Right forelimb (tissue), 1 donor: Measurements from ENCODE around the gene NOC3L.
"Not testable (repeated sequence)": the region's sequence is repeated elsewhere in the genome, so short reads cannot be mapped to it uniquely, and the experiment has no call there.

Source experiments
- DNase-seq: peaks from one replicate; pipeline ENCODE4 v3.0.0-alpha.2; 2018

The NOC3L gene

DNA sequence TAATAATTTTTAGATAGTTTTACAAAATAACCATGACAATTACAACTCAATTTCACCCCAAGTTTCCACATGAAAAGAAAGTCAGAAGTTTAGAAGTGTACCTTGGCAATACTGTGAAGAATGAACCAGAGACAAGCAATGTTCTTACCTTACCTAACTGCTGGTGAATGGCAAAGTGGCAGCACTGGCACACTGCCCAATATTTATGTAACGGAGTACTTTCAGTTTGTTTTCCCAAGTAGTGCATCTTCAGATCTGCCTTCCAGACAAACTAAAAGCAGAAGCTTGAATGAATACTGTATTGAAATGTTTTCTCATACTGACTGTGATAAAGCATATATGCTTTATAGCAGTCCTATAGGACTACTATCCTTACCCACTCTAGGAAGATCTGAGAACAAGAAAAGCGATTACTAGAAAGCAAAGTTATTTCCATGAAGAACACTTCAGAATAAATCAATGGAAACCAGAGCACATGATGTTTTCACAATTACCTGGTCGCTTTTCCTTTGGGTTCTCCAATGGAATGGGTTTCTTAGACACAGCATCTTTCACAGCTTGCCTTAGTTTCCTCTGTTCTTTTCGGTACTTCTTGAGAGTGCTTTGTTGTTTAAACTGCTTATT is 1.5 kb downstream of the NOC3L start:
- no peak for DNase-seq

DNA sequence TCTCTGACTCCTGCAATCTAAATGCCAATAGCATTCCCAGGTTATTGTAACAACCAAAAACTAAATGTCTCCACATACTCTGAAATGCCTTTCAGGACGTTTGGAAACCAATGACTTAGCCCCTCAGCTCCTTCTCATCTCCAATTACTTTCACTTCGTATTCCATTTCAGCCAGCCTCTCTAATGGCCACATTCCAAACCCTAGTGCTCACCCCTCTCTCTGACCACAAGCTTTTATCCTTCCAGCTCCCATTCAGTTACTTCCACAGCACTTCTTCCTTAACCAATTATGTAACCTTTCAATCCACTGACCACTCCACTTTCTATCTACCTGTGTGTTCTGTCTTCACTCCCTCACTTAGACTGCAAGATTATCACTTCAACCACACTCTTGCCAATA is 4.3 kb downstream of the NOC3L start:
- no peak for DNase-seq

DNA sequence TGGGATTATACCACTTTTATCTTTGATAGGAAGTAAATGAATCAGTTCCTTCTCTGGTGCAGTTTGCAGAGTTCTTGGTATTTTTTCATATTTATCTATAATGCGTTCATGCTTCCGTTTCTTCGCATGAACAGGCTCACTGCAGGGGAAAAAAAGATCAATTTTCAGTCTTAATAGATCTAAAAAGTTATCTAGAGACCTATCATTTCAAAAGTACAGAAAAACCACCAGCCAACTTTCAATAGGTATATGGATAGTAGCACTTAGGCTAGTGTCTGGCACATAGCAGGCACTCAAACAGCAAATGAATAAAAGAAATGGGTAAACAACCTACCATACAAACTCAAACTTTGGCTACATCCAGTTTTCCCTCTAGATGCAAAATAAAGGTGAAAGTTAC is 5.5 kb downstream of the NOC3L start:
- no peak for DNase-seq

DNA sequence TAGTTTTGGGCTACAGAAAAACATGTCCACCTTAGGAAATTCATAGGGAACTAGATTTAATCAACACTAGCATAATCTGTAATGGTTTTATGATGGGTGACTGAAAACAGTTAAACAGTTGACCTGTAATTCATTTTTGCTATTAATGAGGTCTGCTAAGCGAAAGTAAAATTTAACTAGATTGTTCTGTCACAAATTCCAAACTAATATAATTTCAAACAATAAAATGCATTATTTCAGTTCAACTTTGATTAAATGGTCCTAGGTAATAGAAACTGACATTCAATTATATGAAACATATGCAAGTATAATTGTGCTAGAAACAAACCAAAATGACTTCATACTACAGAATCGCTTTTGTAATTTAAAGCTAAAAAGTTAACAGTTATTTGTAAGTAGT is 6.9 kb downstream of the NOC3L start:
- DNase-seq: no peak

DNA sequence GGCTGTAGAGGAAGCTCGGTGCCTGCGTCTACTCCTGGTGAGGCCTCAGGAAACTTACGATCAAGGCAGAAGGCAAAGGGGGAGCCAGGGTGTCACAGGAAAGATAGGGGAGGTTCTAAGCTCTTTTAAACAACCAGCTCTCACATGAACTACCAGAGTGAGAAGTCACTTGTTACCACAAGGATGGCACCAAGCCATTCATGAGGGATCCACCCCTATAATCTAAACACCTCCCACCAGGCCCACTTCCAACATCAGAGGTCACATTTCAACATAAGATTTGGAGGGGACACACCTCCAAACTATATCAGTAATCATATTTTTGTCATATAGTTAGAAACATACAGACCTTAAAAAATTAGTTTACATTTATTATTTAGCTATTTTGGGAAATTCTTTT is 9.4 kb downstream of the NOC3L start:
- no peak for DNase-seq

DNA sequence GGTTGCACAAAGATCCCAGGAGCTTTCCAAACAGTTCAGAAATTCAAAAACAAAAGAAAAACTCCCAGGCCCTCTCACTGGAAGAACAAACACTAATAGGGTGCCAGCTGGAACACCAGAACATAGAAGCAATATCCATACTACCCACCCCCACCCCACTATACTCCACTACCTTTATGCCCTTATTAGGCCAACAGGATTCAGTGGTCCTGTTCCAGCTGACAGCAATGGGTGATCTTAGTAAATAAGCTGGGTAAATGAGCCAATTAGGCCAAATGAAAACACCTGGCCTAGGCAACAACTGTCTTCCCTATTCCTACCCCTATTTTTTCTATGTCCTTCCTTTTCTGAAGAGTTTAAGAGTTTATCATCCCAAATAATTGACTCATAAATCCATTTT is 11.7 kb downstream of the NOC3L start:
- no peak for DNase-seq

DNA sequence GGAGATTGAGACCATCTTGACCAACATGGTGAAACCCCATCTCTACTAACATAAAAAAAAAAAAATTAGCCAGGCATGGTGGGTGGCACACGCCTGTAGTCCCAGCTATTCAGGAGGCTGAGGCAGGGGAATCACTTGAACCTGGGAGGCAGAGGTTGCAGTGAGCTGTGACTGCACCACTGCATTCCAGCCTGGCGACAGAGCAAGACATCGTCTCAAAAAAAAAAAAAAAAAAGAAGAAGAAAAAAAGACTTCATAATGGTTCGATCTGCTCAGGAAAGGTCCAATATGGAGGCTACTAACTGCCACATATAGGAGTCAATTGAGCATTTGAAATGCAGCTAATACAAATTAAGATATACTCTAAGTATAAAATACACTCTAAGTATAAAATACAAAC is 12.2 kb downstream of the NOC3L start:
- DNase-seq: not testable (repeated sequence)

DNA sequence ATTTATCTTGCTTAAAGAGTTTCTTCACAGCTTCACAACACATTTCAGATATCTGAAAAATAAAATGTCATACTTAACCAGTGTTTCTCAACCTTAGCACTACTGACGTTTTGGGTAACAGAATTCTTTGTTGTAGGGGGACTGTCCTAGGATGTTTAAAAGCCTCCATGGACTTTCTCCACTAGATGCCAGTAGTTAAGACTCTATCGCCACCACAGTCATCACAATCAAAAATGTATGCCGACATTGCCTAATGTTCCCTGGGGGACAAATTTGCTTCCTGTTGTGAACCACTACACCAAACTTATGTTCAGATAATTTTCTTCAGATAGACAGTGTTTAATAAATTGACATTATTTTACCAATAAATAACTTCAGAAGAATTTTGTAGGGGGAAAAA is 13.4 kb downstream of the NOC3L start:
- no peak for DNase-seq

DNA sequence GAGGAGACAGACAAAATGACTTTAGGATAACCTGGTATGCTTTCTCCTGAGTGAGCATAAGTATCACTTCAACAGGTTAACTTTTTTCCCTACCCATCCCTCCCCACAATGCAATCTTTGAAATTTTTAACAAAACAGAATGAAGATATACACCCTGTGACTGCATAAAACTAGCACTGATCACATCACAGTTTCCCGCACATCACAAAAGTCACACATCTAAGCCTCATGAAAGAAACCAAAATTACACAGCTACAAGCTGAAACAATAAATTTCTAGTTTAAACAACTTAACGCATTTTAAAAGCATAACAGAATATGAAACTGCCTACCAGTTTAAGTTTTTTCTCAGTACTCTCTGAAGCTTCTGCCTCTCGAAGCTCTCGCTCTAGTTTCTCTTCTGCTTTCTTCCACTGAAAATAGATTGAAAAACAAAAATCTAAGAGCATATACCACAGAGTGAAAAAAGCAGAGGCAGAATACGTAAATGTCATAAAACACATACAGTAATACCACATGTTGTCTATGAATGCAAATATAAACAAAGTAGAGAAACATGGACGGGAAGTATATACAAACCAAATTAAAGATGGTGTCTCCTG is 18.1 kb downstream of the NOC3L start:
- no peak for DNase-seq

DNA sequence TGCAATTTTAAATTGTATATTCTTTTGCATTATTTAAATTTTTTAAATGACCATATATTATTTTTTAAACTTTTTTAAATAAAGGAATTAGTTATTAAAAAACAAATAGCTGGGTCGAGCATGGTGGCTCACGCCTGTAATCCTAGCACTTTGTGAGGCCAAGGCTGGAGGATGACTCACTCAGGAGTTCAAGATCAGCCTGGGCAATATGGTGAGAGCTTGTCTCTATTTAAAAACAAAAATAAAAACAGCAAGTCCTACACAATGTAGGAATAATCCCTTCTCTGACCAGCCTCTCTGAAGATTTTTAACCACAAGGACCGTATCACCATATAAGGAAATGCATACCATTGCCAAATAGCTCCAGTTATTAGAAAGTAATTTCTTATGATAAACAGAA is 19.6 kb downstream of the NOC3L start:
- DNase-seq: no peak

DNA sequence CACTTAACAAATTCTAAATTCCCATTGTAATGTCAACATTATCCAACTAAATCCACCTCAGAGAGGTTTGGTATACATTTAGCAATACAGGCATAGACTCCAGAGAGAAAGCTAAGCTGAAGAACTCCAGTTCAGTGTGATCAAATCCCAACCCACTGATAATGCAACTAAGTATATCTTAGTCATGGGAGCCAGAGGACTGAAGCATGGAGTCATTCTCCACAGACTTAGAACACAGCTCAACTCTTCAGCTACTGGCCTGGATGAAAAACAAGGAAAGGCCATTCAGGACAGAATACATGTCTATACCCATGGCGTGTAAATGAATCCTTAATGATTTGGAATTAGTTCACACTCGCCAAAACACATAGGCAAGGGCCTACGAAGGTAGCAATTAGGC is 27.9 kb downstream of the NOC3L start:
- no peak for DNase-seq

DNA sequence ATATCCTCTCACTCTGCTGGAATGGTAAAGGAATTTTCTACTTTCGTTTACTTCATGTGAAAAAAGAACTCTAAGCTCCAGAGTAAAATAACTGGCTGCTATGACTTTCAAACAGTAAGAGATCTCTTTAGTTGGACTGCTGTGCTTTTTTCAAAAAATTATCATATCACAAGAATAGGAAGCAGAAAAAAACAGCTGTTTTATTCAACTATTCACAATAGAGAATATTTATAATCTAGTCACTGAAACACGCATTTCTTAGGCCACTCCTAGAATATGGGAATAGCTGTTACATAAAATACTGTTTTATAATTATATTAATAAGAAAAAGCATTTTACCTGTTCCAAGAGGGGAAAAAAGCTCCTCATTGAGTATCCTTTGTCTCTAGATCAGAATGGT is 29.7 kb downstream of the NOC3L start:
- no peak for DNase-seq

DNA sequence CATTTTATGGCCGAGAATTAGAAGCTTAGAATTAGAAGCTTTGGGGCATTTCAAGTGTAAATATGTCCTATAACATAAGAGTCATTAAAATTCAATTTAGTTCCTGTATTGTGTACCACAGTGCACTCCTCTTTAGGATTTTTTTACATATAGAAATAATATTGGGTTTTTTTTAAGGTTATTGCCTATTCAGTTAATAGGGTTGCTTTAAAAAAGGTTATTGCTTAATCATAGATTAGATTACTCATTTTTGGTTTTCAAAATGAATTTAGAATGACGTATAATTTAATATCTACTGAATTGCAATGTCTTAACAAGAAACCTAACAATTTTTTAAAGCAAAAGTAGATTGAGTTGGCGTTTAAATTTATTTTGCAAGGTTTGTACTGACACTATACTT is 34.1 kb downstream of the NOC3L start:
- DNase-seq: no peak

DNA sequence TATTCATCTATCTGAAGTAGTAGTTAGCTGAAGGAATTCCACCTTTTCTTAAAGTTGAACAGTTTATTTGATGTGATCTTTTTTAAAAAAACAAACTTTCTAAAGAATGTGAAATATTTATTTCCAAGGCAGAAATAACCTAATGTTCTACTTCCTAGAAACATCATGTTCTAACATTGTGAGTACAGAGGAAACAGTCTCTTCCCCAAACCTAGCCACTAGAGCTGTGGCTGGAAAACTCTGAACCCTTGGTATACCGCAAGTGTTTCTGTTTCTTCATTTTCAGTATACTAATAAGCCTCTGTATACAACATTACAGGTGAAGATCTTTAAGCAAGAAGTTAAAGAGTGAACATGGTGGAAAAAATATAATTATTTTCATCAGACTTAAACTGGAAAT is 35.1 kb downstream of the NOC3L start:
- DNase-seq: no peak

DNA sequence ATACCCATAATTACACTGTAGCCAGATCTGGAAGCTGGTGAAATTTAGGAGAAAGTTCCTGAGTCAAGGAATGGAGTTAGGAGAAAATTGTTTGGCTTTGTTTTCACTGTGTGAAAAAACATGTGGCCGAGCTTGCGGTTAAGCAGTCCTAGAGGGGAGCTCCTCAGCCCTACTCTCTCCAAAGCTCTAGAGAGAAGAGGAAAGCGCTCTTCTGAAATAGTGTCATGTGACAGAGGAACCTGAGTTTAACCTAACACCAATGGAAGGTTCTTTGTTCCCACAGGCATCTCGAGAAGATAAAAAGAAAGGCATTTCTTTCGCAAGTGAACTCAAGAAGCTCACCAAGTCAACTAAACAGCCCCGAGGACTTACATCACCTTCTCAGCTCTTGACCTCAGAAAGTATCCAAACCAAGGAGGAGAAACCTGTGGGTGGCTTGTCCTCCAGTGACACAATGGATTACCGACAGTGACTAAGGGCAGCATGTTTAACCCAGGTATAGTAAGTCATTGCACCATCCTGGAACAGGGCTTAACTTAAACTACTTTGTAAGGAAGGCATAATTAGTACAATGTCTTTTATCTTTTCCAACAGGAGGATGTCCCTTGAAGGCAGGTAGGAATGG is 38.0 kb downstream of the NOC3L start:
- DNase-seq: no peak

DNA sequence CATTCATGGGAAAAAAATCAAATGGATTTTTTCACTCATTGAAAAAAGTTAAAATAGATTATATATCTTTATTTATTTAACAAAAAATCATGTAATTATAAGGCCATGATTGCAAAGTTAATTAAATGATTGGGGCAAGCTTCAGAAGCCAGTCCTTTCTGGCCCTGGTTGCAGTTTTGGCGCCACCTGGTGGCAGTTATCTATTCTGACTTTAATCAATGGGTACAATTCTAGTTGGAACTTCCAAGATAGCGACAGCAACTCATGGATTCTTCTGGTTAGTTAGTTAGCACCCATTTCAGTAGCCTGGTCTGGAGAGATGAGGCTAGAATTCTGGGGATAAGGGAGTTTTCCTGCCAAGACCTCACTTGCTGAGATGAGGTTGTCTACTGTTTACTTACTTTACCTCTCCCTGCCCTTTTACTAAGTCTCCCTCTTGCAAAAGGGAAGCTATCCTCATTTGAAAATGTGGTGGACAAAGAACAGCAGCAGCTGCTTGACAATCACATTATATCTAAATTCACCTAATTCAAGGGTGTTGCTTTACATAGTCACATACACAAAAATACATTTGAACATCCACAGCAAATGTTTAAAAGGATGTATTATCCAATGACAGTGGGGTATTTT is 42.3 kb downstream of the NOC3L start:
- peak; percentile 74 for DNase-seq

DNA sequence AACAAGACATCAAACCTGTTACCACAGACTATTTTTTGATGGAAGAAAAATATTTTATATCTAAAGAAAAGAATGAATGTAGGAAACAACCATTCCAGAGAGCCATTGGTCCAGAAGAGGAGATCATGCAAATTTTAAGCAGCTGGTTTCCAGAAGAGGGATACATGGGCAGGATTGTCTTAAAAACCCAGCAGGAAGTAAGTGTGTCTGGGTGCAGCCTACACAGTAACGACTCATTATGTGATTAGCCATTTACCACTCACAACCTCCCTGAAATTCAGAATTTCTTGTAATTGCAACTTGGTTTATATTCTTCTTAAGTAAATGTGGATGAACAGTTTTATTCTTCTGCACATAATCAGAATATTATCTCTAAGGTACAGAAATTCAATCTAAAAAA is 46.2 kb downstream of the NOC3L start:
- DNase-seq: no peak

DNA sequence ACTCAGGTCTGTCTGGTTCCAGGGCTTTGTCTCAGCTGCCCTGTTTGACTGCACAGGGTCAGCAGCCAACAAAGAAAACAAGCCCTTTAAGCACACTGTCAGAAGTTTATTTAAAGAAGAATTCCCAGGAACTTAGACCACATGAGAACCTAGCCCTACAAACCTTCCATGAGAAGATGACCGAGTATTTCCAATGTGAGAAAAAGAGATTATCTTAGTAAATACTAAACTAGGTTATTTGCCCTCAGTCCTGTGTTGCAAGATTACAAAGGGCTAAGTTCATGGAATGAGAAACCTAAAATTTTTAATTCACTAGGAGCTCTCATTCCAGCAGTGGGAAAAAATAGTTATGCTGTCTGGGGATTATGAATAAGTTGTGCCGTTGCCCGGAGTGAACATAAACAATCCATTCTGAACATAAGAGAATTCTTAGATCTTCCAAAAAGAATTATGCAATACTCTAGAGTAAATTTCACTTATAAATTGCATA is 46.7 kb downstream of the NOC3L start:
- no peak for DNase-seq

DNA sequence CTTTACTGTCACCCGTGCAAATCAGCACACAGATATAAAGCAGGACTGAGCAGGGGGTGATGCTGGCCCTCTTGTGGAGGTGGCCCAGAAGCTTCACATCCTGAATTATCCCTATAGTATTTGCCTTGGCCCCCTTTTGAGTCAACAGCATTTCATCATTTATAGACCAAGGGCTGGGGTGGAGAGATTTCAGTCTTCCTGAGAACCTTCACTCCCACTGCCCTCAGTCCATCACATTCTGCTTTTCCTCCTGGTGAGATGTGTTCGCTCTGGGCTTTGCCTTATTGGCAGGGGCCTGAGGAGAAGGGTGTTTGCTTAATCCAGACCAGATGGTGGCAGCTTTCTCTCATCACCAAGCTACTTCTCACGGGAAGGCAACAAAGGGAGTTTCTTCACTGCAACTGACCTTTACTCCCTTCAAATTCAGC is 47.7 kb downstream of the NOC3L start:
- DNase-seq: no peak

DNA sequence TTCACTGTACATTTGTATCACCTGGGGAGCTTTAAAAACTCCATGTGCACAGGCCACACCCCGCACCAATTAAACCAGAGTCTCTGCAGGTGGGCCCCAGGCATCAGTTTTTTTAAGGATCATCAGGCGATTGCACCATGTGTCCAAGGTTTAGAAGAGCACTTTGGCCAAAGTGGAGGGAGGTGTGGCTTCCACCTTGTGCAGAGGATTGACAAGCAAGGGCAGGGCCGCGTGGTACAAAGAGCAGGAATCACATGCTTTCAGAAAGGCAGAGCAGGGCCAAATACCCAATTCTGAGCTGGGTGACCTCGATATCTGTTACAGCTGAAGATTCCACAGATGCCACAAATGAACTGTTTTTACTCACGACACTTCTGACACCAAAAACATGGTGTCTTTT is 52.4 kb downstream of the NOC3L start:
- no peak for DNase-seq

DNA sequence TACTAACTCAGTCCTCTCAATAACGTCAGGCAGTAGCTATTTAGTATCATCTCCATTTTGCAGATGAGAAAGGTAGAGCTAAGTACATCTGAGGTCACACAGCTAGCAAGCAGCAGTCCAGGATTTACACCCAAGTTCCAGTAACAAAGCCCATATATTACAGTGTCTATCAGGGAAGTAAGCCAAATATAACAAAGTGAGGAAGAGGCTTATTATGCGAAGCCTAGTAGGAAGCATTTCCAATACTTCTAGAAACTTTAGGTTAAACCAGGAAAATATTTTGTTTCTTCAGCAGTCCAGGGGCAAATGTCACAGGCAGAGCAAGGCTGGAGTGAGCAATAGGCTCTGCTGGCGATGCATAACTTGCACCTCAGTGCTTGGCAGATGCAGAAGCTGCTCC is 53.9 kb downstream of the NOC3L start:
- no peak for DNase-seq

DNA sequence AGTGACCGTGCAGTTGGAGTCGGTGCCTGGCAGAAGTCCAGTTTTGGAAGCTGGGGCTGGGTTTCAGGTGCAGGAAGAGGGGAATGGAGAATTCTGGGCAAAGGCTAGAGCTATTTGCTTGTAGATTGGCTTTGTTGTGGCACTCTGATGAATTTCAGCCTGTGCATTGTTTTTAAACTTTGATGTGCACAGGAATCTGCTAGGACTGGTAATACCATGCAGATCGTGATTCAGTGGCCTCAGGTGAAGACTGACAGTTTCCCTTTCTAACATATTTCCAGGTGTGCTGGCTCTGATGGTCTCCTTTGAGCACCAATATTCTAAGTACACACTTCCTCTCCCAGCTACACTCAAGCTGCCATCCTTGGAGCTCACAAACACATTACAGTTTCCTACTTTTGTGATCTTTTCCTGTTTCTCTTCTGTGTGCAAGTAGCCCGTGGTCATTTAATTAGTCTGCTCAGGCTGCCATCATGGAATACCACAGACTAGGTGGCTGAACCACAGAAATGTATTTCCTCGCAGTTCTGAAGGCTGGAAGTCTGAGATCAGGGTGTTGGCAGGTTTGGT is 55.6 kb downstream of the NOC3L start:
- no peak for DNase-seq

DNA sequence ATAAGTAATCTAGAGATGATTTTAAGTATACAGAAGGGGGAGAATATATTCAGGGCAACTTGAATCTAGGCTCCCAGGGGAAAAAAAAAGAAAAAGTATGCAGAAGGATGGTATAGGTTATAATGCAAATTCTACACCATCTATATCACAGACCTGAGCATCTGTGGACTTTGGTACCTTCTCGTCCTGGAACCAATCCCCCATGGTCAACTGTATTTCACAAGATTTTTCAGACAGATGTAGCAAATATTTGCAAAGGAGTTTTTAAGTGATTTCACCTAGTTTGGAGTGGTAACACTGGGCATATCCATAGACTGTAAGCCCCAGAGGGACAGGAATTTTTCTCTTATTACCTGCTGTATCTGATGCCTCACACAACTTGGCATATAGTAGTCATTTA is 58.8 kb downstream of the NOC3L start:
- no peak for DNase-seq

DNA sequence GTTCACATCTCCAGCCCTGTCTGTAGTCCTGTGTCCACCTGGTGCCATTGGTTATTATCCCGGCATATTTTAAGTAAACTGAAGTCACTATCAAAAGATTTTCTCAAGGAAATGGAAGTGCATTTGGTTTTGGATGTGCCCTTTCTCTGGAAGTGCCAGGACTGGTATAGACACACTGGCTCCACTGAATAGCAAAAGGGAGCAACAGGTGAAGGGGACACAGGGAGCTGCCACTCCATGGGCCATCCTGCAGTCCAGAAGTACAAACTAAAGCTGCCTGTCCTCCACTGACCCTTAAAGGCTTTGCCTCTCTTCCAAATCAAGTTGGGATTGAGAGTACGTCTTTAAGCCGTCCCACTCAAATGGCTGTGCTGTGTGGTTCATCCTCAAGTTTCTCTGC is 62.7 kb downstream of the NOC3L start:
- no peak for DNase-seq
